ELF-1 (cell line): ENCODE results near the gene VAV2.
"Not testable (repeated sequence)": the region's sequence is repeated elsewhere in the genome, so short reads cannot be mapped to it uniquely, and the experiment has no call there.

Experiments used
- DNase-seq: peaks from one replicate; pipeline ENCODE4 v3.0.0-alpha.2; 2016; ENCODE audit warnings: low read depth, low spot score

The VAV2 gene

DNA sequence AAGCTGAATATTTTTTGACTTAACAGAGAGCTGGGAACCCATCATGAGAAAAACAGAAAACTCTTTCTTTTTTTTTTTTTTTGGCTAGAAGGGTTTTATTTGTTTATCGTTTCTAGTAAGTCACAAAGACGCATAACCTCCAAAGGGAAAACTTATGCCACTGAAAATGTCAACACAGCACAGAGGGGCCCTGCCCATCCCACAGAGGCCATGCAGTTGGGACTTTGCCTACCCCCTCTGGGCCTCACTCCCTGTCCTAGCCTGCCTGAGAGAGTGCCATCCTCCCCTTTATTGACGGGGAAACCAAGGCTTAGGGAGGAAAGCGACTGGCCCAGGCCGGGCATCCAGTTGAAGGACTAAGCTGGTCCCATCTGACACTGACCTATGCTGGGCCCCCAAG, 74.7 kb downstream of the VAV2 start:
- no peak for DNase-seq

DNA sequence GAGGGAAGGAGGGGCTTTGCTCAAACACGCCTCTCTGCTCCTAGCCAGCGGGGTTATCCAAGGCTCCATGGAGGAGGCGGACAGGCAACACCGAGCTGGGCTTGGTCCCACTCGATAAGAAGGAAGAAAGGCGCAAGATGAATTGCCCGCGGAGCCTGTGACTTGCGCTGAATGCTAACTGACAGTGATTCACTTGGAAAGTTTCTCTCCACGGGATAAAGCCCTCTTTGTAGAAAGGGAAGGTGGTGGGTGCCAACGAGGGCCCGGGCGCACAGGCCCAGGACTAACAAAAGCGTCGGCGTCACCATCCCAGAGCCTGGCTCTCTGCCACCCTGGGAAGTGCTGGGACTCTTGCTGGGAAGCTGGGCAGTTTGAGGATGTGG, 76.0 kb downstream of the VAV2 start:
- no peak for DNase-seq

DNA sequence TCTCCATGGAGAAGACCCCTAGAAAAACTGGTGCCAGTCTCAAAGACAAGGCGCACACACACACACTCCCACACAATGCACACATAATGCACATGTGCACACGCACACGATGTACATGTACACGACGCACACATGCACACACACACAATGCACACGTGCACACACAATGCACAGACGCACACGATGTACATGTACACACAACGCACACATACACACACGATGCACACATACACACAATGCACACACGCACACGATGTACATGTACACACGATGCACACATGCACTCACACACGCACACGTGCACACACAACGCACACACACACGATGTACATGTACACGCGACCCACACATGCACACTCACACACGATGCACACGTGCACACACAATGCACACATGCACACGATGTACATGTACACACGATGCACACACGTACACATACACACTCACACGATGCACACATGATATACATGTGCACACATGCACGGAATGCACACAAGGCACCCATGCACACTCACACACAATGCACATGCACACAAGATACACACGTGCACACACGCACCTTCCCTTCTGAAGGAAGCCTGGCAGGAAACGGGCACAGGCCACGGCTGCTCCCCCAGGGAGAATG, 76.5 kb downstream of the VAV2 start:
- DNase-seq: no peak

DNA sequence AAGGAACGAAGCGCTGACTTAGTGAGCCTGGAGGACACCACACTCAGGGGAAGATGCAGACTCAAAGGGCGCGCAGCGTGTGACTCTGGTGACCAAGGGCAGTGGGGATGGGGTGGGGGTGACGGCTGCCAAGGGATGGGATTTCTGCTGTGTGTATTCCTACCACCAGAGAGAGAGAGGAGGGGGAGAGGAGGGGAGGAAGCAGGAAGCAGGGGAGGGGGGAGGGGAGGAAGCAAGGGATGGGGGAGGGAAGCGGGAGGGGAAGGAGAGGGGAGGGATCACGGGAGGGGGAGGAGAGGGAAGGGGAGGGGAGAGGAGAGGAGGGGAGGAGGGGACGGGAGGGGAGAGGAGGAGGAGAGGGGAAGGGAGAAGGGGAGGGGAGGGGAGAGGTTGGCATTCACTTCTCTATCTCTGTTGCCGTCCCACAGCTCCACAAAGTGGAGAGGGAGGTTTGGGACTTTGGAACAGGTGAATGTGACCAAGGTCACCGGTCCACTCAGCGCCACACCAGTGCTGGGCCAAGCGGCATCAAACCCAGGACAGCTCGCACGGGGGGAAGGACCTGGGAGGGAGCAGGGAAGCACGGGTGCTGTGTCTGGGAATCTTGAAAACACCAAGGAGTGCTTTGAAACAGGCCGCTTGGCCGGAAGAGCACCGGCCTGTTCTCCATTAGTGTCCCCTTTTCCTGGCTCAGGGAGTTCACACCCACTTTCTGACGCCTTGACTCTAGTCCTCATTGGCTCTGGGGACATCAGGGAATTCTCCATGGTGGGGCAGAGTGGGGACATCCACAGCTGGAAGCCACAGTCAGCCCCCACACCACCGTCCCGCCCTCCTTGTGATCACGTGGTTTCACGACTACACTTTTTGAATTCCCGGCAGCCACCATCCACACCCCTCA, 77.4 kb downstream of the VAV2 start:
- no peak for DNase-seq

DNA sequence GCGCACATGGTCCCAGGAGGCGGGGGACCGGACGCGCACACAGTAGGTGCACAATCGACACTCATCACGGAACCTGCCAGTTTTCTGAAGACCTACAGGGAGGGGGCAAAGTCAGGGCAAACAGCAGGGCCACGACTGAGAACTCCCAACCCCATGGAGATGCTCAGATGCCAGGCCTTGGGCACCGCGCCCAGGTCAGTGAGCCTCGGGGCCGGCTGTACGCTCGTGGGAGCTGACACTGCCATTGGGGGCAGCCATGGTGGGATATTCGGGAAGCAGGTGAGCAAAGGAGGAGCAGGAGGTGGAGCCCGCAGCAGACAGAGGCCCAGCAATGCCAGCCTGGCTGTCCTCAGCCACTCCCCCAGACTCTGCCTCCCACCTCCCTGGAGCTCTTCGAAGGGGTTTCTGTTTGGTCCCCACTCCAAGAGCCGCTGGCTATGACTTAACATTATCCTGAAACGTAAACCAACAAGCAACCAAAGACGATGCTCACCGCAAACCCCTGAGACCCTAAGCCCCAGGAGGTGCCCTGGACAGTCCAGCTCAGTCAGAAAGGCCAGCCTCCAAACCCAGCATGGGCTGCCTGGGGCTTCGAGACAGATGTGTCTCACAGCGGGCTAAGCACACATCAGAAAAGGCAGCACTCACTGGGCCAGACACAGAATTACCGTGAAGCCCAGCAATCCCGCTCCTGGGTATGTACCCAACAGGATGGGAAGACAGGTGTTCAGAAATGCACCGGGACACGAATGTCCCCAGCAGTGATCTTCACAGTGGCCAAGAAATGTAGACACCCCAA, 78.4 kb downstream of the VAV2 start:
- DNase-seq: no peak

DNA sequence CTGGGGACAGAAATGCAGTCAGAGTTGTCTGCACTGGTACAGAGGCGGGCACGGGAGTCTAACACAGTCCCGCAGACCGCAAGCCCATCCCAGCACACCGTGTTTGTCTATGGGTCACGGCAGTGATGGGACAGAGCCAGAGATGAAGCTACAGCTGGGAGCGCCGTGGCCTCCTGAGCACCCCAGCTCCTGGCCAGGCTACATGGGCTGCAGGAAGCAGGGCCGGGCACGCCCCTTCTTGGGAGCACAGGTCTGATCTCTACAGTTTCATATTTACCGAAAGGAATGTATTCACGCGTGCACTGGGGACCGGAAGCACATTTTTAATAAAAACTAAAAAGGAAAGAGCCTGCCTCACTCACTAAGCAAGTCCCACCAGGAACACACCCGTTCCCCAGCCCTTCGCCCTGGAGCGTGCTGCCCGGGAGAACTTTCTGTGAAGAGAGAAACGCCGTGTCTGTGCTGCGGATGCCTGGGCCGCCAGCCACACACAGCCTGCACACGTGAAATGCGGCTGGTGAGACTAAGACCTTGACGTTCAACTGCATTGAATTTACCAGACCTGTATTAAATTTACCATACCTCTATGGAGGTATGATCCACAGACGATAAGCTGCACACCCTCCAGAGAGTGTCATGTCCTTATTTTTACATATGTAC, 81.1 kb downstream of the VAV2 start:
- DNase-seq: no peak

DNA sequence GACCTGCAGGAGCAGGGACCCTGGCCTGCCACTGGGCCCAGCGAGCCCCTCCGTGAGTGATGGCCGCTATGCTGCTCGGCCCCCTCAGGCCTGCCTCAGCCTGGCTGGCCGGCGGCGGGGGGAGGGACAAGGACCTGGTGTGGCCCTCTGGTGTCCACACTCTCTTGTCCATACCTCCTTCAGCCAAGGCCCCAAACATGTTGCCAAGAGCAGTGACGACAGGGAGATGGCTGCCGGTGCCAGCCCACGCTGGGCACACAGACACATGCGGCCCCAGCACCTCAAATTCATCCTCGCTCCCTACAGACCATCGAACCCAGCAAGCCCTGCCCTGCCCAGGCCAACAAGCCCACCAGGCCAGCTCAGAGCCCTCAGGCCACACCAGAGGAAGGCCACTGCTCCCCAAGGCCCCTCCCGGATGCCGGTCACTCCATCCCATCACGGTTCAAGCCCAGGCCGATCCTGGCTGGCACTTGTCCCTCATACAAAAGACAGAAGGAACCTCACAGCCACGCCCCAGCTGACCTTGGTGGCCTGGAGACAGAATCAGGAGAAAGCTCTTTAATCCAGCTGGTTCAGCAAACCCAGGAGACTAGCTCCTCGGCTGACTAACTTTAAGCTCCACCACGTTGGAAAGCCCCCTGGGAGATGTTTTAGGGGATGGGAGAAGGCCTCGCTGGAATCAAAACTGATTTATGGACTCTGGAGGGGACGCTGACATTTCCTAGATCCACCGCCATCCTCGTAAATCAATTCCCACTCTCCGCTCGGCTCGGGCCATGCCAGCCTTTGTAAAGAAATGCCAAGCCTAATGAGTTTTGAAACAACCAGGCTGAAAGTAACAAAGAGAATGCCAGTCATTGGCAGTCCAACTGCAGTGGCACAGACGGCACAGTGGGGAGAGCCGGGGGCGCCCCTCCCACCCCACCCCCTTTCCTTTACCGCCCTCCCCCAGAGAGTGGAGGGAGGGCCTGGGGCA, 84.9 kb downstream of the VAV2 start:
- no peak for DNase-seq

DNA sequence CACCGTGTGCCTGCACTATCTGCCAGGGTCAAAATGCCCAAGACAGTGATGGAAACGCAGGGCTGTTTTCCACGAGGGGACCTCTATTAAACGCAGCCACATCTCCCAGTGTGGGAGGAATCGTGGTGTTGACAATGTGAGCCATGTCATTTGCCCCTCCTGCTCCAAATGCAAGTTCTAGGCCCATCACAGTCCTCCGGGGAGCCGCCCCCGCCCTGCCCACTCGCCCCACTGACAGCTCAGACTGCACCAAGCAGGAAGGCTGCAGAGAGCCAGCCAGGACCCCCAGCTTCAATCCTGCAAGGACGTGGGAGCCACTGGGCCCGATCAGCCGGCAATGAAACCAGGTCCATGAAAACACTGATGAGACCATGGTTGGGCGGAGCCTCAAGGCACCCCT, 85.9 kb downstream of the VAV2 start:
- DNase-seq: no peak

DNA sequence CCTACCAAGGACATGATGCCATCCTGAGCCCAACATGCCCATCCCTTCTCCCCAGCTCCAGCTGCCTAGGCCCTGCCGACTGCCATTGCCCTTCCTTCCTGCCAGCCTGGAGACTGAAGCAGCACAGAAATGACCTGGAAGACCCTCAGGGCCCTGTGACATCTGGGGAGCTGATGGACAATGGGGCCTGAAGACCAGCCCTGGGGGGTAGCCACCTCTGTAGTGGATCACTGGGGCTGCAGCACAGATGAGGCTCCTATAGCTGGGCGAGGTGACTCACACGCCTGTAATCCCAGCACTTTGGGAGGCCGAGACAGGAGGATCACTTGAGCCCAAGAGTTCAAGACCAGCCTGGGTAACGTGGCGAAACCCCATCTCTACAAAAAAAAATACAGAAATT, 86.6 kb downstream of the VAV2 start:
- no peak for DNase-seq

DNA sequence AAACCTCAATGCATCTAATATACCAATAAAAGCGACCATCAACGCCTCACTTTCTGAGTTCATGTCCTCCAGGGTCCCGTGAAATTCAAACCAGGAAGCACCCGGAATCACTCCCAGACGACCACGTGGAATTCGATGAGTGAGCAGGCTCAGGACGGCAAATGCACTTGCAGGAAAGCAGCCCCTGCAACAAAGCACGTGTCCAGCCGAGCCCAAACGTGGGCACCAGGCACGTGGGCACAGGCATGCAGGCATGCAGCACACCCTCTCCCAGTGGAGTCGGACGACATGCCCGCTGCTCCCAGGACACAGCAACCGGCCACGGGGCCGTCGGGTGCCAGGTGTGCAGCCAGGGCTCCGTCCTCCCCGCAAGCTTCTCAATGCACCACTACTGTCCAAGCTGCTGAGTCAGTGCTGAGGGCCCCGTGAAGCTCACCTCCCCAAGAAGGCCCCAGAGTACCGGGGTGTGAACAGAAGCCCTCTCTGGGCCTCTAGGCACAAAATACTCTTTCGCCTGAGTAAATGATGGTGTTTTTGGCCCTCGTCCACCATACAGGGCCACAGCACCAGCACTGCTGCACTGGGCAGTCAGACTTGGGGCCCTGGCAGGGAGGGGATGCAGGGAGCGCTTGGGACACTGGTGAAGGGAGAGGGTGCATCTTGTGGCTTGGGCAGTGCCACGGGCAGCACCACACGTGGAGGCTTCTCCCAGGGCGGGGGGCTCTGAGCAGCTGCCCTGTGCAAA, 87.6 kb downstream of the VAV2 start:
- no peak for DNase-seq

DNA sequence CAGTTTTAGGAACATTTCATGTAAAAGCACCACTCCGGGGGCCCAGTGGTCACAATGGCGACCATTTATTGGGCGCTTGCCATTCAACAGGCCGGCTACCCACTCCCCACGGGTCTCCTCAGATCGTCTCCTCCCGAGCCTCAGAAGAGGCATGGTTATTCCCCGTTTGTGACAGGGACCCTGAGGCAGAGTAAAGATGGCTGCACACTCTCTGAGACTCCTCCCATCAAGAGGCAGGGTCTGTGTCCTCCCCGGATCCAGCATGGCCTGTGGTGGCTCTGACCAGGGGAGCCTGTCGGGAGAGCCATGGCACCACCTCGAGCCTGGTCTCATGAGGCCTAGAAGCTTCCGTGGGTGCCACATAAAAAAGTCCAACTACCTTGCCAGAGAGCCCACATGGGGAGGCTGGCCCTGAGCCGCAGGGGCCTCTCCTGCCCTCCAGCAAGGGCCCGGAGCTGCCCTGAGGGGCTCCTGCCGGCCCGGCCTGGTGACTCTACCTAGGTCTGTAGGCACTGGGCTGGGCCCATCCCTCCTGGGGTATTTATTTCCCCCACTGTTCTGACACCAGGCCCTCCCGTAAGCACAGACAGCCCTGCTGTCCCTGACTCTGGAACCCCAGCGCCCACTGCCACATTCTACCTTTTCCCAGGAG, 90.8 kb downstream of the VAV2 start:
- DNase-seq: no peak

DNA sequence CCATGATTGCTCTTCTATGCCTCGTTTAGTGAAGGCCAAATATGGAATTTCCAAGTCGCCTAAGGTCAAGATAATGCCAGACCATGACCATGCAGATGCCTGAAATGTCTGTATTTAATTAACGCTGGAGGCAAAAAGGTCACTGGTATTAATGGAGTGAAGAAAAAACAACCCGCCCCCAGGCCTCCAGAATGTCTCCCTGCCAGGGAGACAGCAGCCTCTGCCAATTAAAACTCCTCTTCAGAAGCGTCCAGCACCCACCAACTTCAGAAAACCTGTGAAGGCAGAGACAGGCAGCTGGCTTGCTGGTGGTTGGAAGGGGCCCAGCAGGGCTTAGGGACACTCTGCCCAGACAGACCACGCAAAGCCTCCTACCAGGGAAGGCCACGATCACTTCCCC, 94.4 kb downstream of the VAV2 start:
- no peak for DNase-seq

DNA sequence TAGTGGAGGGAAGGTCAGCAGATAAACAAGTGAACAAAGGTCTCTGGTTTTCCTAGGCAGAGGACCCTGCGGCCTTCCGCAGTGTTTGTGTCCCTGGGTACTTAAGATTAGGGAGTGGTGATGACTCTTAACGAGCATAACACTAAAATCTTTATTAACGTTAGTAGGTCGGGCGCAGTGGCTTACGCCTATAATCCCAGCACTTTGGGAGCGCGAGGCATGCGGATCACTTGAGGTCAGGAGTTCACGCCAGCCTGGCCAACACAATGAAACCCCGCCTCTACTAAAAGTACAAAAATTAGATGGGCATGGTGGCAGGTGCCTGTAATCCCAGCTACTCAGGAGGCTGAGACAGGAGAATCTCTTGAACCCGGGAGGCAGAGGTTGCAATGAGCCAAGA, 96.1 kb downstream of the VAV2 start:
- not testable (repeated sequence) for DNase-seq

DNA sequence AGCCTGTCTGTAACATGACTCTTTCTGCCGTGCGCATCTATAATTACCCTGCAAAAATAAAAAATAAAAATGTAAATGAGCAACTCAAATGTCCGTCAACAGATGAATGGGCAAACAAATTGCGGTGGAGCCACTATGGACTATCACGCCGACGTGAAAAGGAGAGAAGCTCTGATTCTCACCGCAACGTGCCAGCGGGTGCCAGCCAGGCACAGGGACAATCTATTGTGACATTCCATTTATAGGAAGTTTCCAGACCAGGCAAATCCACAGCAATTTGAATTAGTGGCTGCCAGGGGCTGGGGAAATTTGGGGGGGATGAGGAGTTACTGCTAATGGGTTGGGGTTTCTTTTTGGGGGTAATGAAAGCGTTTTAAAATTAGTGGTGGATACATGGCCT, 96.8 kb downstream of the VAV2 start:
- DNase-seq: no peak

DNA sequence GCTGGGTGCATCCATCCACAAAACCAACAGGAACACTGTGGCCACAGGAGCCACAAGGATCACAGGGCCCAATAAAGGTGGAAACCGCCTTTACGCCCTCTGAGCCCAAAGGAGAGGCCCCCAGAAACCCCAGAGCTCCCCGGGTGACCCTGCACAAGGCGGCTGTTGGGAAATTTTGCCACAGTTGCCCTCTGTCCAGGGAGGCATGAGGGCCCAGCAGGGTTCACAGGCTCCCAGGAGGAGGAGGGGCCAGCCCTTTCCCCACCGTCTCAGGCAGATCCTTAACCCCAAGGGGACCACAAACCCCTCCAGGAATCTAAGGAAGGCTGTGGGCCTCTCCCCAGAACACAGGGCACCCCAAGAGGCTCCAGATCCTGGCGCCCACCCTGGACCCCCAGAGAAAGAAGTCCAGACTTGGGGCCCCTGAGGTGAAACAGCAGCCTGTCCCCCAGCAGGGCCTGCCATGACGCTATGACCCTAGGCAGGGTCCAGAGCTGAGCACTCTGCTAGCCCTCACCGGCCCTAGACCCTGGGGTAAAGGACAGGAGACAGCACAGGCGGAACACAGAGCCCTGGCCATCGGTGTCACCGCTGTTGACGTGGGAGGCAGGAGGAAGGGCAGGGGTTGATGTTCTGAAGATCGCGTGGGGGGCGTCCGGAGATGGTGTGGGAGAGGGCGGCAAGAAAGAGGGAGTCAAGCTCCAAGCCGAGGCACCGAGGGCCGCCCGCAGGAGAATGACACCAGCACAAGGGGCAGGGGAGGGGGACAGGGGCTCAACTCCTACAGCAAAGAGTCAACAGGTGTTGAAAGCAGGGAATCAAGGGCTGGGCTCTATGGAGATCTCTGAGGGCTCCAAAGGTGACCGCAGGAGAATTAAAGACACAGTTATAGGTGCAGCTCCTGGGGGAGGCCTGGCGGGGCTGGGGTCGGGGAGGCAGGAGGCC, 97.5 kb downstream of the VAV2 start:
- DNase-seq: no peak

DNA sequence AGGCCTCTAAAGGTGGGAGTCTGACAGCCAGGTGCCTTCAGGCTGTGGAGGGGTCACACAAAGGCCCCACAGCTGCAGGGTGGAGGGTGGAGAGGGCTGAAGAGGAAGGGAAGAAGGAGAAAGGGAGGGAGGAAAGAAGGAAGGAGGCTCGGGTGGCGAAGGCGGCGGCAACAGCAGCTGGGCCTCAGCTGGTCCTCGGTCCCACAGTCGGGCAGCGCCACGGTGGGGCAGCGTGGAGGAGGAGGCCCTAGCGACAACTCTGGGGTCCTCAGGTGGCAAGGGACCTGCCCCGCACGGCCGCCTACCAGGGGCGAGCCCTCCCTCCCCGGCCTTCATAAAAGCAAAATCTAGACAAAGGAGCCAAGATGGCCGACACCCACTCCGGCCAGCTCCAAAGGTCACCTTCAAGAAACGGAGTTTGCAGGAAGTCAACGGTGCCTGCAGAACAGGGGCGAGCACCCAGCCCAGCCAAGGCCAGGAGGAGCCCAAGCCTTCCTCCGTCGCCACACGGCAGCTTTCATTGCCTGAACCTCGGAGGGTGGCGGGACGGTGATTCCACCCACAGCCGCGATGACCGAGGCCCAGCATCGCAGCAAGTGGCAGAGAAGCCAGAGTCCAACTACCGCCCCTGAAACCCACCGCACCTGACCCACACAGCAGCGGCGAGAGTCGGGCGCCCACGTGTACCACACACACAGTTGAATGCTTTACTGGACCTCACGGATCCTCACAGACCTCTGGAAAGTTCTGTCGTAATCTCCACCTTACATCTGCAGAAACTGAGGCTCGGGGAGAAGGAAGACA, 98.7 kb downstream of the VAV2 start:
- no peak for DNase-seq

DNA sequence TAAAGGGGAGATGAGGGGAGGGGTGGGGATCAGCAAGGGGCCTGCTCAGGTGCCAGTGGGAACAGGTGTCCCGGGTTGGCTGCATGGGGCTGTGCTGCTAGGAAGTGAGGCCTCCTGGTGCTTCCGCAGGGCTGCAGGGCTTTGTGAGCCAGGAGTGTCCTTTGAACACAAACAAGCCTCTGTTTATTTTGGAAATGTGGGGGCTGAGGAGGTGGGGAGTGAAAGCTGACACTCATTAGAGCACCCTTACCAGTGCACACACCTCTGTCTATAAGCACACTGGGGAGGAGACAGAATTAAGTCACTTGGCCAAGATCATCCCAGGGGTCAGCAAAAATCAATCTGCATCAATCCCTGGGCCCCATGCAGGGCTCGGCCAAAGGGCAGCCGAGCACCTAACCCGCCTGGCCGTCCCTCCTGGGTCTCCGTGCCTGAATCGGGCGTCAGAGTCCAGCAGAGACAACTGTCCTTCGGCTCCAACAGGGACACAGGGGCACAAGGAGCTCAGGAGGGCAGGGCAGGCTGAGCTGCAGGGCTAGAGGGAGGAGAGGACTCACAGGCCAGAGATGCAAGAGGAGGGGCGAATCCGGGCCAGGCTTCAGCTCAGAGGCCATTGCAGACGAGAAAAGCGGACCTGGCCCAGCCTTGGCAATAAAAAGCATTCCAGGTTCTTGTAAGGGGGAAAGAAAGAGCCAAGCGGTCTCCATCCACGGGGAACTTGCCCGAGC, 99.8 kb downstream of the VAV2 start:
- DNase-seq: peak; percentile 51
